Measurements from ENCODE around the gene TTYH3.

The TTYH3 gene

GRCh38 chr7:2616387-2617324 is 15.1 kb upstream of the TTYH3 start:
- peak; percentile 76 for DNase-seq (ENCODE audit: low spot score)

GRCh38 chr7:2617325-2617905 is 14.4 kb upstream of the TTYH3 start:
- no peak for DNase-seq (ENCODE audit: low spot score)

GRCh38 chr7:2619116-2619515 is 12.7 kb upstream of the TTYH3 start:
- DNase-seq (ENCODE audit: low spot score): no peak

- no peak for DNase-seq (ENCODE audit: low spot score)
Measured at GRCh38 chr7:2621061-2621828, 10.5 kb upstream of the TTYH3 start.

- no peak for DNase-seq (ENCODE audit: low spot score)
Measured at GRCh38 chr7:2621948-2622640, 9.7 kb upstream of the TTYH3 start.

- no peak for DNase-seq (ENCODE audit: low spot score)
Measured at GRCh38 chr7:2622869-2623697, 8.7 kb upstream of the TTYH3 start.

- DNase-seq (ENCODE audit: low spot score): no peak
Measured at GRCh38 chr7:2623698-2624014, 8.1 kb upstream of the TTYH3 start.

GRCh38 chr7:2624293-2624886 is 7.4 kb upstream of the TTYH3 start:
- no peak for DNase-seq (ENCODE audit: low spot score)

- no peak for DNase-seq (ENCODE audit: low spot score)
Measured at GRCh38 chr7:2626498-2627117, 5.2 kb upstream of the TTYH3 start.

- no peak for DNase-seq (ENCODE audit: low spot score)
Measured at GRCh38 chr7:2627258-2628129, 4.3 kb upstream of the TTYH3 start.

- DNase-seq (ENCODE audit: low spot score): peak; percentile 49
Measured at GRCh38 chr7:2628130-2628482, 3.7 kb upstream of the TTYH3 start.

GRCh38 chr7:2628891-2629290 is 2.9 kb upstream of the TTYH3 start:
- DNase-seq (ENCODE audit: low spot score): no peak

- no peak for DNase-seq (ENCODE audit: low spot score)
Measured at GRCh38 chr7:2629746-2630681, 1.8 kb upstream of the TTYH3 start.

- peak; percentile 30 for DNase-seq (ENCODE audit: low spot score)
Measured at GRCh38 chr7:2632733-2633537, 1.1 kb downstream of the TTYH3 start.

GRCh38 chr7:2633538-2634266 is 1.9 kb downstream of the TTYH3 start:
- DNase-seq (ENCODE audit: low spot score): peak; percentile 39

GRCh38 chr7:2634267-2635145 is 2.7 kb downstream of the TTYH3 start:
- no peak for DNase-seq (ENCODE audit: low spot score)
